Neutrophil (primary cell): ENCODE data around the gene GTF2IRD1.

ENCODE experiments used
- H3K27ac ChIP-seq: fragments of 200-600 bp; sonication (generic); 2 replicates; pipeline ENCODE4 v1.5.1; 2016; ENCODE audit warnings: mild to moderate bottlenecking, moderate library complexity
- H3K27me3 ChIP-seq: fragments of 200-600 bp; sonication (generic); 2 replicates; pipeline ENCODE4 v1.6.0; 2016; ENCODE audit warnings: mild to moderate bottlenecking
- H3K36me3 ChIP-seq: fragments of 200-600 bp; sonication (generic); 2 replicates; pipeline ENCODE4 v1.5.1; 2017
- H3K4me1 ChIP-seq, 2 experiments: fragments of 200-600 bp in 1 of 2; sonication (generic) in 1 of 2; 1 replicate in 1 of 2; 2 replicates in 1 of 2; pipeline versions ENCODE4 v1.5.1 to v1.6.1; 2013 to 2016; ENCODE audit warnings: low read depth in 1 of 2, low read length in 1 of 2, mild to moderate bottlenecking in 1 of 2, moderate library complexity in 1 of 2; ENCODE audit not compliant: control insufficient read depth in 1 of 2, insufficient read depth in 1 of 2
- H3K4me3 ChIP-seq, 2 experiments: fragments of 200-600 bp in 1 of 2; sonication (generic) in 1 of 2; 1 replicate in 1 of 2; 2 replicates in 1 of 2; pipeline ENCODE4 v1.5.1; 2013 to 2016; ENCODE audit warnings: low read depth in 1 of 2, low read length in 1 of 2, mild to moderate bottlenecking in 1 of 2, moderate library complexity in 1 of 2
- H3K9me3 ChIP-seq: fragments of 200-600 bp; sonication (generic); 2 replicates; pipeline ENCODE4 v1.5.1; 2016
- CTCF ChIP-seq: fragments of 200-600 bp; sonication (generic); IDR thresholded peaks from 2 replicates; pipeline ENCODE4 v1.5.1; 2016; ENCODE audit warnings: antibody characterized with exemption

Gene GTF2IRD1

GRCh38 chr7:74584160-74584954 lies 130.7 kb downstream of the GTF2IRD1 start:
- no peak overlapping the region for H3K27ac ChIP-seq
- no peak for TF ChIP-seq CTCF

GRCh38 chr7:74585844-74586243 lies 132.1 kb downstream of the GTF2IRD1 start:
- H3K36me3 ChIP-seq = no peaks in the 10 kb centered on the region
- H3K27me3 ChIP-seq = no peaks in the 10 kb centered on the region
- H3K9me3 ChIP-seq = no peaks in the 10 kb centered on the region
- H3K4me3 ChIP-seq = no peak overlapping the region
- no peaks in the 10 kb centered on the region for H3K4me1 ChIP-seq
- H3K27ac ChIP-seq = no peak overlapping the region
- TF ChIP-seq CTCF = no peak

More at GRCh38 chr7:74584160-74584954, 130.7 kb downstream of the GTF2IRD1 start:
- Histone ChIP-seq H3K36me3 (no peaks in the 10 kb centered on the region), H3K27me3 (no peaks in the 10 kb centered on the region), H3K4me1 (no peaks in the 10 kb centered on the region), H3K4me3 (no peak overlapping the region), H3K9me3 (no peaks in the 10 kb centered on the region)

GRCh38 chr7:74586258-74587175 lies 132.8 kb downstream of the GTF2IRD1 start:
- Histone ChIP-seq H3K27me3 (no peaks in the 10 kb centered on the region), H3K36me3 (no peaks in the 10 kb centered on the region), H3K4me3 (no peak overlapping the region), H3K27ac (no peak overlapping the region), H3K9me3 (no peaks in the 10 kb centered on the region), H3K4me1 (no peaks in the 10 kb centered on the region)
- no peak for TF ChIP-seq CTCF

- H3K27ac ChIP-seq = no peak overlapping the region
- no peaks in the 10 kb centered on the region for H3K9me3 ChIP-seq
- no peak for TF ChIP-seq CTCF
- H3K36me3 ChIP-seq = no peaks in the 10 kb centered on the region
- H3K4me3 ChIP-seq = no peak overlapping the region
- H3K27me3 ChIP-seq = no peaks in the 10 kb centered on the region
- H3K4me1 ChIP-seq = no peaks in the 10 kb centered on the region
These were observed 133.9 kb downstream of the GTF2IRD1 start for GRCh38 chr7:74587435-74588126.

- H3K4me1 ChIP-seq = no peaks in the 10 kb centered on the region
- H3K36me3 ChIP-seq = no peaks in the 10 kb centered on the region
- no peaks in the 10 kb centered on the region for H3K9me3 ChIP-seq
- H3K27me3 ChIP-seq = no peaks in the 10 kb centered on the region
- H3K27ac ChIP-seq = no peak overlapping the region
- no peak overlapping the region for H3K4me3 ChIP-seq
- TF ChIP-seq CTCF = no peak
These were observed 137.1 kb downstream of the GTF2IRD1 start for GRCh38 chr7:74590813-74591212.
